ENCODE results near the gene LITAFD. TPM values are rescaled to one million over a fixed set of nuclear protein-coding genes. Genes with fewer than 3 reads are reported as not detected.

The LITAFD gene
- total and polyA plus RNA-seq, 4 donors, result not detected

DNA sequence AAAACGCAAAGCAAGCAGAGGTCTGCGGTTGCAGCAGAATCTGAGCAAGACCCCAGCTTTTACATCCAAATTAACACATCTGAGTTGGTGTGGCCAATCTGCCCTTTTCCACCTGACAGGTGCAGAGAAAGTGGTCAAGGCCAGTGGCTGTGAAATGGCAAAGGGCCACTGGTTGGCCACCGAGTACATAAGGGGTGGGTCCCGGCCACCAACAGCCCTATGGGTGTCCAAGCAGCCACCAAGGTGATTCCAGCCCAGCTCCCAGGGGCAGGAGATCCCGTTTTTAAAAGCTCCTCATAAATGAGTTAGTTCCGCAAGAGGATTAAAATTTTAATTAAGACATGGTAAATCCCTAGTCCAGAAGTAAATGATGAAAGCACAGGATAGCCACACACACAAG lies 52.5 kb downstream of the LITAFD start:
- TF ChIP-seq, protein P1, sequence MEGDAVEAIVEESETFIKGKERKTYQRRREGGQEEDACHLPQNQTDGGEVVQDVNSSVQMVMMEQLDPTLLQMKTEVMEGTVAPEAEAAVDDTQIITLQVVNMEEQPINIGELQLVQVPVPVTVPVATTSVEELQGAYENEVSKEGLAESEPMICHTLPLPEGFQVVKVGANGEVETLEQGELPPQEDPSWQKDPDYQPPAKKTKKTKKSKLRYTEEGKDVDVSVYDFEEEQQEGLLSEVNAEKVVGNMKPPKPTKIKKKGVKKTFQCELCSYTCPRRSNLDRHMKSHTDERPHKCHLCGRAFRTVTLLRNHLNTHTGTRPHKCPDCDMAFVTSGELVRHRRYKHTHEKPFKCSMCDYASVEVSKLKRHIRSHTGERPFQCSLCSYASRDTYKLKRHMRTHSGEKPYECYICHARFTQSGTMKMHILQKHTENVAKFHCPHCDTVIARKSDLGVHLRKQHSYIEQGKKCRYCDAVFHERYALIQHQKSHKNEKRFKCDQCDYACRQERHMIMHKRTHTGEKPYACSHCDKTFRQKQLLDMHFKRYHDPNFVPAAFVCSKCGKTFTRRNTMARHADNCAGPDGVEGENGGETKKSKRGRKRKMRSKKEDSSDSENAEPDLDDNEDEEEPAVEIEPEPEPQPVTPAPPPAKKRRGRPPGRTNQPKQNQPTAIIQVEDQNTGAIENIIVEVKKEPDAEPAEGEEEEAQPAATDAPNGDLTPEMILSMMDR (IDR thresholded peaks at IDR 0.05; ENCODE audit: control extremely low read depth, extremely low read depth), result no peak
- no peak overlapping the region for H3K4me3 ChIP-seq
- peaks cover 0 to 10% (median 0%) of the 10 kb centered on the region in 5 donors for H3K4me1 ChIP-seq (ENCODE audit: control insufficient read depth in 5 of 5, insufficient read depth in 5 of 5, low read length in 5 of 5)
- 89% methylated on average over 6 of the region's 6 CpGs for WGBS, 2 donors
- H3K27me3 ChIP-seq (ENCODE audit: control insufficient read depth in 3 of 3, insufficient read depth in 3 of 3, low read length in 2 of 3), result no peaks in the 10 kb centered on the region
- peaks cover 0 to 6% (median 0%) of the 10 kb centered on the region in 4 donors for H3K36me3 ChIP-seq (ENCODE audit: control insufficient read depth in 4 of 4, insufficient read depth in 4 of 4, low read length in 4 of 4)
- no peak overlapping the region for H3K9ac ChIP-seq (ENCODE audit: insufficient read depth in 1 of 2, low read length in 2 of 2)
- ATAC-seq (ENCODE audit: insufficient read depth, low FRiP score) (no peak), DNase-seq (no peak)
- no peaks in the 10 kb centered on the region for H3K9me3 ChIP-seq (ENCODE audit: control insufficient read depth in 4 of 4, insufficient read depth in 3 of 4, low read length in 3 of 4)
- no peak overlapping the region for H3K27ac ChIP-seq (ENCODE audit: low read depth in 1 of 2, low read length in 1 of 2)

Other genes starting within 250 kb of the LITAFD start
- 10 to 100 TPM in 1 of 2 donors, 1 to 10 TPM in 1; 9.6 to 14.0 TPM for gene ABAT, start 207.7 kb upstream of the LITAFD start, total RNA-seq
- gene ABAT, start 207.7 kb upstream of the LITAFD start, polyA plus RNA-seq, result 1 to 10 TPM; 4.4 to 4.5 TPM
- gene TMEM186, start 84.7 kb upstream of the LITAFD start, total RNA-seq, result 10 to 100 TPM in 1 of 2 donors, 1 to 10 TPM in 1; 6.9 to 10.7 TPM
- gene TMEM186, start 84.7 kb upstream of the LITAFD start, polyA plus RNA-seq, result 1 to 10 TPM; 6.5 to 9.5 TPM
- 10 to 100 TPM; 27.1 to 40.0 TPM for gene PMM2, start 84.5 kb upstream of the LITAFD start, total RNA-seq
- gene PMM2, start 84.5 kb upstream of the LITAFD start, polyA plus RNA-seq, result 10 to 100 TPM; 30.6 to 33.4 TPM
- 10 to 100 TPM; 68.4 to 90.4 TPM for gene CARHSP1, start 13.3 kb upstream of the LITAFD start, total RNA-seq
- gene CARHSP1, start 13.3 kb upstream of the LITAFD start, polyA plus RNA-seq, result 100 to 1,000 TPM; 115 to 148 TPM
- 100 to 1,000 TPM in 1 of 2 donors, 10 to 100 TPM in 1; 79.8 to 174 TPM for gene USP7, start 81.6 kb downstream of the LITAFD start, total RNA-seq
- 10 to 100 TPM; 19.7 to 32.2 TPM for gene USP7, start 81.6 kb downstream of the LITAFD start, polyA plus RNA-seq
- 10 to 100 TPM; 62.7 to 81.7 TPM for gene HAPSTR1, start 209.3 kb downstream of the LITAFD start, total RNA-seq
- gene HAPSTR1, start 209.3 kb downstream of the LITAFD start, polyA plus RNA-seq, result 10 to 100 TPM; 10.1 to 18.5 TPM